HFF-Myc (cell line): ENCODE data around the gene MAP3K9.
"Not testable (repeated sequence)": the region's sequence is repeated elsewhere in the genome, so short reads cannot be mapped to it uniquely, and the experiment has no call there.

Experiments
- DNase-seq: peaks from one replicate; pipeline ENCODE4 v3.0.0-alpha.2; 2011; ENCODE audit warnings: low read depth; ENCODE audit errors: extremely low read depth
- H3K4me3 ChIP-seq: replicated peaks from 2 replicates; pipeline ENCODE4 v1.5.1; 2011; ENCODE audit warnings: low read depth, mild to moderate bottlenecking, control low read depth, low read length
- TF ChIP-seq, protein P1 (sequence below): IDR thresholded peaks from 2 replicates; pipeline ENCODE4 v1.5.1; 2012; ENCODE audit warnings: mild to moderate bottlenecking, low read depth, low read length, control low read depth; ENCODE audit errors: missing control alignments

Gene MAP3K9

GRCh38 chr14:70809225-70810219 lies at the start of gene MAP3K9:
Gene MAP3K9, minus strand, starts transcription at chr14:70809513. Its CDS starts 342 bp downstream, at chr14:70809171.
- DNase-seq, result no peak
- TF ChIP-seq, protein P1, sequence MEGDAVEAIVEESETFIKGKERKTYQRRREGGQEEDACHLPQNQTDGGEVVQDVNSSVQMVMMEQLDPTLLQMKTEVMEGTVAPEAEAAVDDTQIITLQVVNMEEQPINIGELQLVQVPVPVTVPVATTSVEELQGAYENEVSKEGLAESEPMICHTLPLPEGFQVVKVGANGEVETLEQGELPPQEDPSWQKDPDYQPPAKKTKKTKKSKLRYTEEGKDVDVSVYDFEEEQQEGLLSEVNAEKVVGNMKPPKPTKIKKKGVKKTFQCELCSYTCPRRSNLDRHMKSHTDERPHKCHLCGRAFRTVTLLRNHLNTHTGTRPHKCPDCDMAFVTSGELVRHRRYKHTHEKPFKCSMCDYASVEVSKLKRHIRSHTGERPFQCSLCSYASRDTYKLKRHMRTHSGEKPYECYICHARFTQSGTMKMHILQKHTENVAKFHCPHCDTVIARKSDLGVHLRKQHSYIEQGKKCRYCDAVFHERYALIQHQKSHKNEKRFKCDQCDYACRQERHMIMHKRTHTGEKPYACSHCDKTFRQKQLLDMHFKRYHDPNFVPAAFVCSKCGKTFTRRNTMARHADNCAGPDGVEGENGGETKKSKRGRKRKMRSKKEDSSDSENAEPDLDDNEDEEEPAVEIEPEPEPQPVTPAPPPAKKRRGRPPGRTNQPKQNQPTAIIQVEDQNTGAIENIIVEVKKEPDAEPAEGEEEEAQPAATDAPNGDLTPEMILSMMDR, result no peak

GRCh38 chr14:70858641-70859040 lies 49.3 kb upstream of the MAP3K9 start:
- TF ChIP-seq, protein P1, result no peak

More at GRCh38 chr14:70809225-70810219, at the start of gene MAP3K9:
- peak within 1 kb of the TSS; percentile 46 for H3K4me3 ChIP-seq

GRCh38 chr14:70857496-70857890 lies 48.2 kb upstream of the MAP3K9 start:
- no peak for DNase-seq
- TF ChIP-seq, protein P1, result no peak
- no peak overlapping the region for H3K4me3 ChIP-seq

More at GRCh38 chr14:70858641-70859040, 49.3 kb upstream of the MAP3K9 start:
- H3K4me3 ChIP-seq, result no peak overlapping the region
- no peak for DNase-seq

DNA sequence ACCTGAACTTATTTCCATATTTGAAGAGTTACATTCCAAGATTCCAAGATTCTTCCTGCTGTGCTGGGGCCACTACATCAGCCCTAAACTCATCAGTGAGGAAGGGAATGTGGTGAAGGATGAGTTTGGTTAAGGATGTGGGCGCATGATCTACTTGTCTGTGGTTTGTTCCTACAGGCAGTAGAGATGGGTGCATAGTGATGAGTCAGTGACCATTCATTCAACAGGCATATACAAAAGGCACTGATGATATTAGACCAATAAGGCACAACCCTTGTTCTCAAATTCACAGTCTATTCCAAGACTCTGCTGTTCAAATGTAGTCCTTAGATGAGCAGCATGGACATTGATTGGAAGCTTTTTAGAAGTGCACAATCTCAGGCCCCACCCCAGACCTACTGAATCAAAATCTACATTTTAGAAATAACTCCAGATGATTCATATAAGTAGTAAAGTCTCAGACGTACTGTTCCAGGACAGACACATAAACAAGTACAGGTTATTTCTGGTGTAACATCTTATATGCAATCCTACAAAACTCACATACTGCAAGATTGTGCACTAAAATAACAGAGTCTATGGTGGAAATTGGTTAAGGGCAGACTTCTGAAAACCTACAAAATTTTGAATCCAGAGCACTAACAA lies 47.7 kb upstream of the MAP3K9 start:
- peak; percentile 58 for DNase-seq
- H3K4me3 ChIP-seq, result no peak overlapping the region
- TF ChIP-seq, protein P1, result no peak

DNA sequence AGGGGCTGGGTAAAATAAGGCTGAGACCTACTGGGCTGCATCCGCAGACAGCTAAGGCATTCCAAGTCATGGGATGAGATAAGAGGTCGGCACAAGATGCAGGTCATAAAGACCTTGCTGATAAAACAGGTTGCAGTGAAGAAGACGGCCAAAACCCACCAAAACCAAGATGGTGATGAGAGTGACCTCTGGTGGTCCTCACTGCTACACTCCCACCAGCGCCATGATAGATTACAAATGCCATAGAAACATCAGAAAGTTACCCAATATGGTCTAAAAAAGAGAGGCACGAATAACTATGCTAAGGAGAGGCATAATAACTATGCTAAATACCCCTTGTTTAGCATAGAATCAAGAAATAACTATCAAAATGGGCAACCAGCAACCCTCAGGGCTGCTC lies 46.2 kb upstream of the MAP3K9 start:
- DNase-seq, result no peak
- H3K4me3 ChIP-seq, result no peak overlapping the region
- TF ChIP-seq, protein P1, result no peak

GRCh38 chr14:70853658-70854057 lies 44.3 kb upstream of the MAP3K9 start:
- not testable (repeated sequence) for DNase-seq, H3K4me3 ChIP-seq
